Epithelial cell of esophagus (primary cell): ENCODE data around the gene SERBP1.

ENCODE experiments used
- DNase-seq: peaks from one replicate; pipeline ENCODE4 v3.0.0; 2010; ENCODE audit warnings: low read depth
- H3K4me3 ChIP-seq: 2 replicates; pipeline ENCODE4 v1.5.1; 2011; ENCODE audit warnings: mild to moderate bottlenecking, low read length, control low read depth
- CTCF ChIP-seq: IDR thresholded peaks from 2 replicates; pipeline ENCODE4 v1.5.1; 2011; ENCODE audit warnings: low read depth, mild to moderate bottlenecking, low read length, control low read depth, inconsistent platforms; ENCODE audit not compliant: insufficient read depth; ENCODE audit errors: missing control alignments

Gene SERBP1

GRCh38 chr1:67430358-67431155 lies at the start of gene SERBP1:
Gene SERBP1 (minus strand): TSS chr1:67430402. CDS start chr1:67430300, 102 bp downstream.
- no peak for TF ChIP-seq CTCF
- H3K4me3 ChIP-seq = peak within 1 kb of the TSS; percentile 68

GRCh38 chr1:67479146-67479891 lies 49.1 kb upstream of the SERBP1 start:
- DNase-seq = peak; percentile 35
- TF ChIP-seq CTCF = no peak

More at GRCh38 chr1:67430358-67431155, at the start of gene SERBP1:
- peak; percentile 98 for DNase-seq

GRCh38 chr1:67476906-67477305 lies 46.7 kb upstream of the SERBP1 start:
- TF ChIP-seq CTCF = no peak
- DNase-seq = no peak
- no peak overlapping the region for H3K4me3 ChIP-seq

More at GRCh38 chr1:67479146-67479891, 49.1 kb upstream of the SERBP1 start:
- H3K4me3 ChIP-seq = no peak overlapping the region

GRCh38 chr1:67476006-67476482 lies 45.8 kb upstream of the SERBP1 start:
- H3K4me3 ChIP-seq = no peak overlapping the region
- no peak for TF ChIP-seq CTCF
- DNase-seq = no peak

- TF ChIP-seq CTCF = no peak
- no peak overlapping the region for H3K4me3 ChIP-seq
- DNase-seq = no peak
Observed at GRCh38 chr1:67472056-67472455, 41.9 kb upstream of the SERBP1 start.

GRCh38 chr1:67469431-67469830 lies 39.2 kb upstream of the SERBP1 start:
- TF ChIP-seq CTCF = no peak
- no peak overlapping the region for H3K4me3 ChIP-seq
- DNase-seq = no peak
